AG10803 (cell line): ENCODE results near the gene GYPB.
"Not testable (repeated sequence)": the region's sequence is repeated elsewhere in the genome, so short reads cannot be mapped to it uniquely, and the experiment has no call there.

Source experiments
- DNase-seq: peaks from one replicate; pipeline ENCODE4 v3.0.0; 2010; ENCODE audit warnings: low read depth
- H3K4me3 ChIP-seq: 2 replicates; pipeline ENCODE4 v1.5.1; 2011; ENCODE audit warnings: mild to moderate bottlenecking, low read length, control low read depth
- CTCF ChIP-seq: conservative IDR thresholded peaks from 2 replicates; pipeline ENCODE4 v1.5.1; 2011; ENCODE audit warnings: mild to moderate bottlenecking, low read length, control low read depth, inconsistent platforms

GYPB gene

GRCh38 chr4:144019277-144019676, at the start of gene GYPB:
Gene GYPB (minus strand): TSS chr4:144019380. CDS start chr4:144019287, 93 bp downstream.
- not testable (repeated sequence) for H3K4me3 ChIP-seq, DNase-seq

GRCh38 chr4:144061556-144061955, 42.4 kb upstream of the GYPB start:
- DNase-seq, H3K4me3 ChIP-seq: not testable (repeated sequence)

GRCh38 chr4:144060234-144060859, 41.2 kb upstream of the GYPB start:
- DNase-seq: not testable (repeated sequence)

DNA sequence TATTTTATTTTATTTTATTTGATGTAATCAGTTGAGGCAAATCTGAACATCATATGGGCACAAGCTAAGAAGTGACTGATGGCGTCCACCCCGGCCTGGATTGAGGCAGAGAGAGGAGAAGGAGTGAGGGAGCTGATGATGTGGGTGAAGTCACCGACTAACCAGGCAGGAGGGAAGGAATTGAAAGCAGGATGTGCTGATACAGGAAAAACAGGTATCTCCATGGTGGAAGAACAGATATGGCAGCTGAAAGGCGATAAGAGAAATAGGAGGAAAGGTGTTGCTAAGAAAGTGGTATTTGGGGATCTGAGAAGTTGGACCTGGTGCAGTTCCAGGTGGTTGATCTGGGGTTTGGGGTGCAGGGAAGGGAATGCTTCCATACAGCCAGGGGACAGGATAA, 37.6 kb upstream of the GYPB start:
- H3K4me3 ChIP-seq: no peak overlapping the region
- no peak for DNase-seq
- TF ChIP-seq CTCF: no peak

More at GRCh38 chr4:144060234-144060859, 41.2 kb upstream of the GYPB start:
- H3K4me3 ChIP-seq: not testable (repeated sequence)

DNA sequence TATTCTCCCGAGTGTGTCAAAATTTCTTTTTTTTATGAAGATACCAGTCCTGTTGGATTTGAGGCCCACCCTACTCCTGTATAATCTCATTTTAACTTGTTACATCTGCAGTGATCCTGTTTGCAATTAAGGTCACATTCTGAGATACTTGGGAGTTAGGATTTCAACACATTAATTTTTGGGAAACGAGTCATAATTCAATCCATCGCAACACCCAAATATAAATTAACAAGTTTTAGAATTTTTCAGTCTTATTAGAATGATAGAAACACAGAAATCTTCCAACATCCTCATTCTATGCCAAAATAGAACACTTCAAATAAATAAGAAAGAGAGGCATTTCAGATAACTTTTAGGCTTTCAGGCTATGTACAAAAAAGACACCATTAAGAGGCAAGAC, 36.2 kb upstream of the GYPB start:
- DNase-seq: peak; percentile 1
- not testable (repeated sequence) for H3K4me3 ChIP-seq

DNA sequence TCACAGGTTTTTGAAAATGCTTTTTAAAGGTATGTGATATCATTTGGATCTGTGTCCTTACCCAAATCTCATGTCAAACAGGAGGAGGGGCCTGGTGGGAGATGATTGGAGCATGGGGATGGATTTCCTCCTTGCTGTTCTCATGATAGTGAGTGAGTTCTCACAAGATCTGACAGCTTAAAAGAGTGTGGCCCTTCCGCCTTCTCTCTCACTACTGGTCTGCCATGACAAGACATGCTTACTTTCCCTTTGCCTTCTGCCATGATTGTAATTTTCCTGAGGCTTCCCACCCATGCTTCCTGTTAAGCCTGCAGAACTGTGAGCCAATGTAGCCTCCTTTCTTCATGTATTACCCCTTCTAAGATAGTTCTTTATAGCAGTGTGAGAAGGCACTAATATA, 32.3 kb upstream of the GYPB start:
- not testable (repeated sequence) for H3K4me3 ChIP-seq, DNase-seq

- DNase-seq, H3K4me3 ChIP-seq: not testable (repeated sequence)
Measured at GRCh38 chr4:144050631-144051030, 31.5 kb upstream of the GYPB start.

DNA sequence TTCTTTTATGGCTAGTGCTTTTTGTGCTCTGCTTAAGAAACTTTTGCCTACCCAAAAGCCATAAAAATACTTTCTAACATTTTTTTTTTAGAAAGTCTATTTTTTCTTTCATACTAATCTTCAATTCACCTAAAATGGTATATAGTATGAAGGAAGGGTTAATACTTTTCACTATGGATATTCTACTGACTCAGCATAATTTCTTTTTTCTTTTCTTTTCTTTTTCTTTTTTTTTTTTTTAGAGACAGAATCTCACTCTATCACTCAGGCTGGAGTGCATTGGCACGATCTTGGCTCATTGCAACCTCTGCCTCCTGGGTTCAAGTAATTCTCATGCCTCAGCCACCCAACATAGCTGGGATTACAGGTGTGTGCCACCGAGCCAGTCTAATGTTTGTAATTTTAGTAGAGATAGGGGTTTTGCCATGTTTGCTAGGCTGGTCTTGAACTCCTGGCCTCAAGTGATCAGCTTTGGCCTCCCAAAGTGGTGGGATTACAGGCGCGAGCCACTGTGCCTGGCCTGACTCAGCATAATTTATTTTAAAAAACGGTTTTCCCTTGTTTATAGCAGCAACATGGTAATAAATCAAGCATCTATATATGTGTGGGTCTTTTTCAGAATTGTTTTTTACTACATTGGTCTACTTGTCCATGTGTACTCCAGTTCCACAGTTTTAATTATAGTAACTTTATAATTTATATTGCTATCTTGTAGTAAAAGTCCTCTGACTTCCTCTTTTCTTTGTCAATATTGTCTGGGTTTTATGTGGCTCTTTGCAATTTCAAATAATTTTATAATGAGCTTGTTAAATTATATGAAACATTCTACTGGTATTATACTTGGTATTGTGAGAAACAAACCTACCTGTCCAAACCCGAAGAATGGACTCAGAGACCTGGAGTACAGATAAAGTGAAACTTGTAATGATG, 30.6 kb upstream of the GYPB start:
- DNase-seq, H3K4me3 ChIP-seq: not testable (repeated sequence)

- H3K4me3 ChIP-seq: not testable (repeated sequence)
- peak; percentile 12 for DNase-seq
Measured at GRCh38 chr4:144044936-144045335, 25.8 kb upstream of the GYPB start.

- DNase-seq: not testable (repeated sequence)
Measured at GRCh38 chr4:144032580-144032979, 13.4 kb upstream of the GYPB start.

DNA sequence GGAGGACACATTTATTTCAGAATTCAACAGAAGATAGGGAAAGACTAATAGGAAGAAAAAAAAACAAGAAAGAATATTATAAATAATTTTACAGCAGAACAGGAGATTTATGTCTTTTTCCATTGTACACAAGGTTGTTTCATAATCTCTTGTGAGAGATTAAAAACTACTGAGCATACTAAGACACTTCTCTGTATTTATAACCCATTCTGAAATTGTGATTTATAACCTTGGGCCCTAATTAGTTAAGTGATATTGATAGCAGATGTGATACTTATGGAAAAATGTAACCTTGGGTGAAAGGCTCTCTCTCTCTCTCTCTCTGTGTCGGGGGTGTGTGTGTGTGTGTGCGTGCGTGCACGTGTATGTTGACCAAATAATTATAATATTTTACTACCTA, 12.7 kb upstream of the GYPB start:
- not testable (repeated sequence) for H3K4me3 ChIP-seq, DNase-seq

More at GRCh38 chr4:144032580-144032979, 13.4 kb upstream of the GYPB start:
- not testable (repeated sequence) for H3K4me3 ChIP-seq

DNA sequence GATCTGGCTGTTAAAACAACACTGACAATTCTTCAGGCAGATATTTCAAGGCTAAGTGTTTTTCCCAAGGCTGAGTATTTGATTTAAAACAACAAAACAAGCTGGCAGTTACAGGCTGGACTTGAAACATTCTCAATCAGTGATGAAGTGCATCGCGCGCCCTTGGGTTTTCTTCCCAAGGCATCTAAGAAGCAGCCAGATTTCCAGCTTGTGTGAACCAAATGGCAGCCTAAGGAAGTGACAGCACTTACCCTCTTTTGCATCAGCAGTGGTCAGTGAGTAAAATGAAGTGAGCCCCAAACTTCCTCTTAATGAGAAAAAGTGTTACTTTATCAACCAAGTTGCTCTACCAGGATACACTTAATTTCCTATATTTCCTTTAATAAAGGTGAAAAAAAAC, 12.2 kb upstream of the GYPB start:
- not testable (repeated sequence) for H3K4me3 ChIP-seq

GRCh38 chr4:144030708-144031107, 11.5 kb upstream of the GYPB start:
- not testable (repeated sequence) for H3K4me3 ChIP-seq, DNase-seq

More for the DNA sequence above, 12.2 kb upstream of the GYPB start:
- DNase-seq: not testable (repeated sequence)

DNA sequence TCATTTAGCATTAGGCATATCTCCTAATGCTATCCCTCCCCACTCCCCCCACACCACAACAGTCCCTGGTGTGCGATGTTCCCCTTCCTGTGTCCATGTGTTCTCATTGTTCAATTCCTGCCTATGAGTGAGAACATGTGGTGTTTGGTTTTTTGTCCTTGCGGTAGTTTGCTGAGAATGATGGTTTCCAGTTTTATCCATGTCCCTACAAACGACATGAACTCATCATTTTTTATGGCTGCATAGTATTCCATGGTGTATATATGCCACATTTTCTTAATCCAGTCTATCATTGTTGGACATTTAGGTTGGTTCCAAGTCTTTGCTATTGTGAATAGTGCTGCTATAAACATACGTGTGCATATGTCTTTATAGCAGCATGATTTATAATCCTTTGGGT, 7.5 kb upstream of the GYPB start:
- not testable (repeated sequence) for DNase-seq, H3K4me3 ChIP-seq

GRCh38 chr4:144024399-144025053, 5.3 kb upstream of the GYPB start:
- not testable (repeated sequence) for DNase-seq, H3K4me3 ChIP-seq

- DNase-seq, H3K4me3 ChIP-seq: not testable (repeated sequence)
Measured at GRCh38 chr4:144022772-144023400, 3.7 kb upstream of the GYPB start.
